ENCODE measurements around the gene TRABD2B. TPM values are rescaled to one million over a fixed set of nuclear protein-coding genes. Genes with fewer than 3 reads are reported as not detected.

Gene TRABD2B
- total RNA-seq, 1 donor from 2014 or later = not detected

GRCh38 chr1:47934243-47934805 is 62.9 kb downstream of the TRABD2B start:
- Mint-ChIP-seq H3K4me1 (ENCODE audit: unreplicated experiment) (no peaks in the 10 kb centered on the region), H3K27me3 (ENCODE audit: unreplicated experiment) (peaks cover 15% of the 10 kb centered on the region), H3K36me3 (ENCODE audit: unreplicated experiment) (no peaks in the 10 kb centered on the region), H3K9me3 (ENCODE audit: unreplicated experiment) (no peaks in the 10 kb centered on the region), H3K4me3 (ENCODE audit: unreplicated experiment) (no peak overlapping the region), H3K27ac (ENCODE audit: unreplicated experiment) (no peak overlapping the region)
- no peak for TF ChIP-seq CTCF (IDR thresholded peaks at IDR 0.05)
- DNase-seq (ENCODE audit: extremely low spot score, unreplicated experiment) = no peak

- no peak for TF ChIP-seq CTCF (IDR thresholded peaks at IDR 0.05)
- peaks cover 18% of the 10 kb centered on the region for H3K27me3 Mint-ChIP-seq (ENCODE audit: unreplicated experiment)
- H3K4me1 Mint-ChIP-seq (ENCODE audit: unreplicated experiment) = no peaks in the 10 kb centered on the region
- no peak overlapping the region for H3K4me3 Mint-ChIP-seq (ENCODE audit: unreplicated experiment)
- no peak overlapping the region for H3K27ac Mint-ChIP-seq (ENCODE audit: unreplicated experiment)
- H3K9me3 Mint-ChIP-seq (ENCODE audit: unreplicated experiment) = no peaks in the 10 kb centered on the region
- DNase-seq (ENCODE audit: extremely low spot score, unreplicated experiment) = no peak
- H3K36me3 Mint-ChIP-seq (ENCODE audit: unreplicated experiment) = no peaks in the 10 kb centered on the region
Measured at GRCh38 chr1:47932743-47933142, 64.4 kb downstream of the TRABD2B start.

GRCh38 chr1:47931395-47931794 is 65.8 kb downstream of the TRABD2B start:
- no peaks in the 10 kb centered on the region for H3K4me1 Mint-ChIP-seq (ENCODE audit: unreplicated experiment)
- peak; percentile 34 for TF ChIP-seq CTCF (IDR thresholded peaks at IDR 0.05)

GRCh38 chr1:47930210-47930840 is 66.9 kb downstream of the TRABD2B start:
- Mint-ChIP-seq H3K9me3 (ENCODE audit: unreplicated experiment) (no peaks in the 10 kb centered on the region), H3K4me1 (ENCODE audit: unreplicated experiment) (no peaks in the 10 kb centered on the region), H3K36me3 (ENCODE audit: unreplicated experiment) (no peaks in the 10 kb centered on the region), H3K27ac (ENCODE audit: unreplicated experiment) (no peak overlapping the region), H3K27me3 (ENCODE audit: unreplicated experiment) (peaks cover 20% of the 10 kb centered on the region), H3K4me3 (ENCODE audit: unreplicated experiment) (no peak overlapping the region)
- DNase-seq (ENCODE audit: extremely low spot score, unreplicated experiment) = no peak
- no peak for TF ChIP-seq CTCF (IDR thresholded peaks at IDR 0.05)

More at GRCh38 chr1:47931395-47931794, 65.8 kb downstream of the TRABD2B start:
- Mint-ChIP-seq H3K9me3 (ENCODE audit: unreplicated experiment) (no peaks in the 10 kb centered on the region), H3K4me3 (ENCODE audit: unreplicated experiment) (no peak overlapping the region), H3K27ac (ENCODE audit: unreplicated experiment) (no peak overlapping the region), H3K27me3 (ENCODE audit: unreplicated experiment) (peaks cover 20% of the 10 kb centered on the region), H3K36me3 (ENCODE audit: unreplicated experiment) (no peaks in the 10 kb centered on the region)
- no peak for DNase-seq (ENCODE audit: extremely low spot score, unreplicated experiment)

- Mint-ChIP-seq H3K36me3 (ENCODE audit: unreplicated experiment) (no peaks in the 10 kb centered on the region), H3K27ac (ENCODE audit: unreplicated experiment) (no peak overlapping the region), H3K27me3 (ENCODE audit: unreplicated experiment) (peaks cover 22% of the 10 kb centered on the region), H3K9me3 (ENCODE audit: unreplicated experiment) (no peaks in the 10 kb centered on the region), H3K4me1 (ENCODE audit: unreplicated experiment) (no peaks in the 10 kb centered on the region), H3K4me3 (ENCODE audit: unreplicated experiment) (no peak overlapping the region)
- DNase-seq (ENCODE audit: extremely low spot score, unreplicated experiment) = no peak
- no peak for TF ChIP-seq CTCF (IDR thresholded peaks at IDR 0.05)
Measured at GRCh38 chr1:47927165-47927564, 70.0 kb downstream of the TRABD2B start.

Measured in osteocyte (in vitro differentiated cells).